GM12878 (cell line): Measurements from ENCODE around the gene MFSD8.

Experiments used
- BCL11A ChIP-seq: IDR thresholded peaks from 2 replicates; pipeline ENCODE4 v1.6.1; 2011; ENCODE audit warnings: low read depth, low read length
- BHLHE40 ChIP-seq, 2 experiments: fragments of 450-650 bp in 1 of 2; IDR thresholded peaks; 2 replicates each; pipeline ENCODE4 v1.6.1; 2011 to 2017; ENCODE audit warnings: low read depth in 2 of 2, borderline replicate concordance in 1 of 2, improper control_type of control experiment in 1 of 2, low read length in 1 of 2, mild to moderate bottlenecking in 1 of 2
- CBFB ChIP-seq: IDR thresholded peaks from 2 replicates; pipeline ENCODE4 v1.6.1; 2016; ENCODE audit warnings: antibody characterized with exemption, low read depth
- CBX5 ChIP-seq: sonication (generic); IDR thresholded peaks from 2 replicates; pipeline ENCODE4 v1.6.1; 2016; ENCODE audit warnings: low read depth, moderate library complexity, mild to moderate bottlenecking, inconsistent platforms
- CEBPZ ChIP-seq: fragments of 150-350 bp; IDR thresholded peaks from 2 replicates; pipeline ENCODE4 v1.6.1; 2016; ENCODE audit warnings: low read depth, low read length
- CTCF ChIP-seq, 3 experiments: IDR thresholded peaks in 2 of 3; conservative IDR thresholded peaks in 1 of 3; 2 replicates each; pipeline ENCODE4 v1.5.1; 2011; ENCODE audit warnings: low read depth in 3 of 3, low read length in 3 of 3, mild to moderate bottlenecking in 3 of 3, control low read depth in 2 of 3, moderate library complexity in 2 of 3, inconsistent platforms in 1 of 3, mixed read lengths in 1 of 3; ENCODE audit not compliant: control insufficient read depth in 2 of 3, insufficient read depth in 1 of 3; ENCODE audit errors: extremely low read depth in 1 of 3
- ESRRA ChIP-seq: IDR thresholded peaks from 2 replicates; pipeline ENCODE4 v1.6.1; 2012; ENCODE audit warnings: mild to moderate bottlenecking, low read length, improper control_type of control experiment
- GATAD2B ChIP-seq: fragments of 450-650 bp; conservative IDR thresholded peaks from 2 replicates; pipeline ENCODE4 v1.6.1; 2017; ENCODE audit warnings: low read depth, mild to moderate bottlenecking, moderate library complexity
- JUNB ChIP-seq: IDR thresholded peaks from 2 replicates; pipeline ENCODE4 v1.6.1; 2016; ENCODE audit warnings: antibody characterized with exemption, mild to moderate bottlenecking
- NFYB ChIP-seq: IDR thresholded peaks from 2 replicates; pipeline ENCODE4 v1.6.1; 2011; ENCODE audit warnings: low read depth, mild to moderate bottlenecking, low read length, improper control_type of control experiment, moderate library complexity; ENCODE audit not compliant: insufficient read depth
- POLR2A ChIP-seq: IDR thresholded peaks from 2 replicates; pipeline ENCODE4 v1.6.1; 2011; ENCODE audit warnings: low read depth, mild to moderate bottlenecking, low read length
- POLR2AphosphoS5 ChIP-seq: IDR thresholded peaks from 2 replicates; pipeline ENCODE4 v1.6.1; 2011; ENCODE audit warnings: mild to moderate bottlenecking, low read length, inconsistent platforms
- TARDBP ChIP-seq: IDR thresholded peaks from 2 replicates; pipeline ENCODE4 v1.6.1; 2016; ENCODE audit warnings: borderline replicate concordance
- ZBTB33 ChIP-seq: fragments of 450-650 bp; IDR thresholded peaks from 2 replicates; pipeline ENCODE4 v1.6.1; 2017; ENCODE audit warnings: mild to moderate bottlenecking

- TF ChIP-seq POLR2A (no peak), TARDBP (no peak), JUNB (no peak), CBX5 (no peak), BHLHE40 (IDR thresholded peaks at IDR 0.05; ENCODE audit: borderline replicate concordance in 1 of 2, low read depth in 2 of 2, low read length in 1 of 2) (no peak), POLR2AphosphoS5 (no peak), ESRRA (no peak), CTCF (IDR thresholded peaks at IDR 0.05 in 2 of 3, conservative IDR thresholded peaks at IDR 0.05 in 1 of 3; ENCODE audit: control insufficient read depth in 2 of 3, extremely low read depth in 1 of 3, insufficient read depth in 1 of 3, low read depth in 3 of 3, low read length in 3 of 3) (peak in 1 of 3 experiments; percentile 22; a peak in 2 of 6 replicates), BCL11A (no peak), GATAD2B (no peak), CEBPZ (no peak), NFYB (no peak), ZBTB33 (no peak), CBFB (no peak)
These were observed 83.5 kb downstream of the MFSD8 start for GRCh38 chr4:127881563-127881864.
